RWPE2 (cell line): ENCODE data around the gene PIK3CB.

Experiments
- ATAC-seq: fragments of 200-7000 bp; cut with Tn5 transposase; 3 replicates; pipeline ENCODE4 v1.9.1; 2021; ENCODE audit warnings: low read depth
- DNase-seq: peaks from one replicate; pipeline ENCODE4 v3.0.0-alpha.2; 2020; ENCODE audit warnings: low spot score
- H3K27ac ChIP-seq: fragments of 450-650 bp; 2 replicates; pipeline ENCODE4 v1.5.1; 2017; ENCODE audit warnings: mild to moderate bottlenecking; ENCODE audit not compliant: poor library complexity, severe bottlenecking
- H3K27me3 ChIP-seq: fragments of 250-450 bp; sonication (Bioruptor Pico); 2 replicates; pipeline ENCODE4 v1.5.1; 2021; ENCODE audit warnings: mild to moderate bottlenecking, moderate library complexity; ENCODE audit not compliant: insufficient read depth, poor library complexity, severe bottlenecking
- H3K36me3 ChIP-seq: fragments of 250-450 bp; sonication (Bioruptor Pico); 2 replicates; pipeline ENCODE4 v1.5.1; 2020; ENCODE audit warnings: low read depth, mild to moderate bottlenecking, moderate library complexity
- H3K4me1 ChIP-seq: fragments of 250-450 bp; sonication (Bioruptor Pico); 2 replicates; pipeline ENCODE4 v1.5.1; 2021; ENCODE audit warnings: mild to moderate bottlenecking, moderate library complexity; ENCODE audit not compliant: insufficient read depth, poor library complexity, severe bottlenecking
- H3K4me3 ChIP-seq: fragments of 250-450 bp; sonication (Bioruptor Pico); 2 replicates; pipeline ENCODE4 v1.5.1; 2021; ENCODE audit warnings: mild to moderate bottlenecking, moderate library complexity; ENCODE audit not compliant: severe bottlenecking
- H3K9me3 ChIP-seq: fragments of 250-450 bp; sonication (Bioruptor Pico); 2 replicates; pipeline ENCODE4 v1.5.1; 2021; ENCODE audit warnings: mild to moderate bottlenecking, moderate library complexity; ENCODE audit not compliant: severe bottlenecking
- CTCF ChIP-seq: fragments of 450-650 bp; IDR thresholded peaks from one replicate; pipeline ENCODE4 v1.5.1; 2017; ENCODE audit warnings: mild to moderate bottlenecking, moderate library complexity; ENCODE audit not compliant: poor library complexity, severe bottlenecking

Gene PIK3CB

GRCh38 chr3:138668107-138668506 lies 166.6 kb downstream of the PIK3CB start:
- no peaks in the 10 kb centered on the region for H3K4me1 ChIP-seq
- no peaks in the 10 kb centered on the region for H3K27me3 ChIP-seq
- H3K9me3 ChIP-seq = no peaks in the 10 kb centered on the region
- ATAC-seq = no peak
- H3K27ac ChIP-seq = no peak overlapping the region
- no peak overlapping the region for H3K4me3 ChIP-seq
- no peak for DNase-seq
- no peak for TF ChIP-seq CTCF
- peaks cover 12% of the 10 kb centered on the region for H3K36me3 ChIP-seq

- H3K36me3 ChIP-seq = peaks cover 22% of the 10 kb centered on the region
- H3K4me1 ChIP-seq = no peaks in the 10 kb centered on the region
- no peak for ATAC-seq
- no peaks in the 10 kb centered on the region for H3K9me3 ChIP-seq
- no peak for DNase-seq
- H3K27ac ChIP-seq = no peak overlapping the region
- no peaks in the 10 kb centered on the region for H3K27me3 ChIP-seq
- no peak overlapping the region for H3K4me3 ChIP-seq
- no peak for TF ChIP-seq CTCF
These were observed 177.2 kb downstream of the PIK3CB start for GRCh38 chr3:138657508-138657907.

GRCh38 chr3:138653567-138653966 lies 181.2 kb downstream of the PIK3CB start:
- TF ChIP-seq CTCF = no peak
- no peak for ATAC-seq
- Histone ChIP-seq H3K27ac (no peak overlapping the region), H3K36me3 (peaks cover 22% of the 10 kb centered on the region), H3K27me3 (no peaks in the 10 kb centered on the region), H3K9me3 (no peaks in the 10 kb centered on the region), H3K4me3 (no peak overlapping the region), H3K4me1 (no peaks in the 10 kb centered on the region)
- DNase-seq = no peak

GRCh38 chr3:138649134-138649533 lies 185.6 kb downstream of the PIK3CB start:
- ATAC-seq = no peak
- Histone ChIP-seq H3K4me3 (no peak overlapping the region), H3K36me3 (peaks cover 6% of the 10 kb centered on the region; the same call in 1 of the 2 replicates)

More at GRCh38 chr3:138649134-138649533, 185.6 kb downstream of the PIK3CB start:
- H3K27ac ChIP-seq = no peak overlapping the region
- TF ChIP-seq CTCF = no peak
- no peak for DNase-seq
- H3K4me1 ChIP-seq = no peaks in the 10 kb centered on the region
- peaks cover 2% of the 10 kb centered on the region for H3K9me3 ChIP-seq
- no peaks in the 10 kb centered on the region for H3K27me3 ChIP-seq
